ENCODE results near the gene PAM.

DNA sequence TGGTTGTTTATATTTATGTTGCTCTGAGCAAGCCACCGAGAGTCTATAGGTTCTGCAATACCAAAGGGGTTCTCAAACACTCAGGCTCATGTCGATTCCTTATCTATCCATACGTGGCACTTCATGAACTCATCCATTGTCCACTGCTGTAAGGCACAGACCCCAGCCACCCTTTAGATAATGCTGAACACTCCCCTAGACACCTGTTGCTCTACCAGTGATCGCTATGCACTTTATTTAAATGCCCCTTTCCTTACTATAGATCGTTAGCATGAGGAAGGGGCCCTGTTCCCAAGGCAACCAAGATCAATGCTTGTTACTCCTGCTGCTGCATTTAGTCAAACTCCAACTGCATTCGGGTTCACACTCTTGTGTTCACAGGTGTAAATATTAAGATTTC, 171.9 kb downstream of the PAM start:
- TF ChIP-seq, protein P1, sequence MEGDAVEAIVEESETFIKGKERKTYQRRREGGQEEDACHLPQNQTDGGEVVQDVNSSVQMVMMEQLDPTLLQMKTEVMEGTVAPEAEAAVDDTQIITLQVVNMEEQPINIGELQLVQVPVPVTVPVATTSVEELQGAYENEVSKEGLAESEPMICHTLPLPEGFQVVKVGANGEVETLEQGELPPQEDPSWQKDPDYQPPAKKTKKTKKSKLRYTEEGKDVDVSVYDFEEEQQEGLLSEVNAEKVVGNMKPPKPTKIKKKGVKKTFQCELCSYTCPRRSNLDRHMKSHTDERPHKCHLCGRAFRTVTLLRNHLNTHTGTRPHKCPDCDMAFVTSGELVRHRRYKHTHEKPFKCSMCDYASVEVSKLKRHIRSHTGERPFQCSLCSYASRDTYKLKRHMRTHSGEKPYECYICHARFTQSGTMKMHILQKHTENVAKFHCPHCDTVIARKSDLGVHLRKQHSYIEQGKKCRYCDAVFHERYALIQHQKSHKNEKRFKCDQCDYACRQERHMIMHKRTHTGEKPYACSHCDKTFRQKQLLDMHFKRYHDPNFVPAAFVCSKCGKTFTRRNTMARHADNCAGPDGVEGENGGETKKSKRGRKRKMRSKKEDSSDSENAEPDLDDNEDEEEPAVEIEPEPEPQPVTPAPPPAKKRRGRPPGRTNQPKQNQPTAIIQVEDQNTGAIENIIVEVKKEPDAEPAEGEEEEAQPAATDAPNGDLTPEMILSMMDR (IDR thresholded peaks at IDR 0.05): no peak
- no peak for TF ChIP-seq POLR2A (IDR thresholded peaks at IDR 0.05)
